ENCODE data around the gene SESTD1. TPM values are rescaled to one million over a fixed set of nuclear protein-coding genes. Genes with fewer than 3 reads are reported as not detected.
A peak's percentile ranks its signal among the peaks of the same experiment; 100 is the strongest.

The SESTD1 gene
- total and polyA plus RNA-seq, 2 of the 13 experiments (the other 11 are each of a cell fraction or from before 2014, with no cell fraction given), result 74.4 to 101 TPM

- no peak; the same call in 1 of the 2 replicates for TF ChIP-seq STAG1 (CRISPR knock-in tag; IDR thresholded peaks at IDR 0.05)
- TF ChIP-seq ZNF234 (CRISPR knock-in tag; conservative IDR thresholded peaks at IDR 0.05), result no peak
- no peak for TF ChIP-seq ZNF256 (CRISPR knock-in tag; conservative IDR thresholded peaks at IDR 0.05)
- no peak for TF ChIP-seq ZSCAN31 (CRISPR knock-in tag; IDR thresholded peaks at IDR 0.05; ENCODE audit: low read depth)
- peak; percentile 36; the same call in 1 of the 2 replicates for TF ChIP-seq ATF7-NPFF (CRISPR knock-in tag; IDR thresholded peaks at IDR 0.05; ENCODE audit: low read depth)
- TF ChIP-seq ZNF672 (CRISPR knock-in tag; IDR thresholded peaks at IDR 0.05), result no peak
- no peak for TF ChIP-seq ZNF784 (CRISPR knock-in tag; IDR thresholded peaks at IDR 0.05; ENCODE audit: borderline replicate concordance)
- no peak for TF ChIP-seq CSRNP1 (CRISPR knock-in tag; IDR thresholded peaks at IDR 0.05)
- no peak for TF ChIP-seq GPBP1L1 (CRISPR knock-in tag; IDR thresholded peaks at IDR 0.05)
- TF ChIP-seq MBNL3 (CRISPR knock-in tag; conservative IDR thresholded peaks at IDR 0.05), result no peak
- peak; percentile 43; the same call in 1 of the 2 replicates for TF ChIP-seq HNRNPL (IDR thresholded peaks at IDR 0.05; ENCODE audit: low read depth, low read length)
- TF ChIP-seq TBP (CRISPR knock-in tag; IDR thresholded peaks at IDR 0.05), result no peak
- peak; percentile 52; the same call in 1 of the 2 replicates for TF ChIP-seq ZNF350 (CRISPR knock-in tag; IDR thresholded peaks at IDR 0.05; ENCODE audit: borderline replicate concordance, low read depth)
- TF ChIP-seq KDM5B (CRISPR knock-in tag; IDR thresholded peaks at IDR 0.05; ENCODE audit: borderline replicate concordance), result peak; percentile 40; the same call in 1 of the 2 replicates
- no peak for TF ChIP-seq JUND (CRISPR knock-in tag; IDR thresholded peaks at IDR 0.05)
- TF ChIP-seq TFDP1 (CRISPR knock-in tag; IDR thresholded peaks at IDR 0.05; ENCODE audit: borderline replicate concordance), result peak; percentile 14; the same call in 1 of the 2 replicates
- TF ChIP-seq ATF3 (CRISPR knock-in tag; IDR thresholded peaks at IDR 0.05), result no peak
- TF ChIP-seq CHD4 (IDR thresholded peaks at IDR 0.05; ENCODE audit: borderline replicate concordance, low read length), result no peak
- TF ChIP-seq E2F2 (CRISPR knock-in tag; IDR thresholded peaks at IDR 0.05; ENCODE audit: borderline replicate concordance), result no peak
These were observed 925 bp downstream of the SESTD1 start (continued) for GRCh38 chr2:179263446-179264367.

Measured in HepG2 (cell line).